A673 (cell line): ENCODE measurements around the gene ZSCAN18. TPM values are rescaled to one million over a fixed set of nuclear protein-coding genes. Genes with fewer than 3 reads are reported as not detected.

Source experiments
- BruUV-seq: library from RNA; stranded (reverse); fragments of 400-500 nt; replicated peaks from 2 replicates; lab custom pipeline; 2021; lab: Mats Ljungman, UMichigan
- CTCF ChIA-PET: fragments of 300-600 bp; sonication (Branson Sonifier 250); formaldehyde crosslinking; loops from one replicate; lab custom pipeline; 2022; ENCODE audit warnings: antibody characterized with exemption; lab: Charles Lee
- POLR2A ChIA-PET: fragments of 300-600 bp; sonication (Branson Sonifier 250); formaldehyde crosslinking; loops from one replicate; lab custom pipeline; 2022; ENCODE audit warnings: antibody characterized with exemption; ENCODE audit not compliant: low non-redundant PET; lab: Charles Lee
- DNase-seq: peaks from one replicate; pipeline ENCODE4 v3.0.0-alpha.2; 2015; ENCODE audit warnings: low spot score
- H3K27ac ChIP-seq: fragments of 200-600 bp; sonication (generic); 2 replicates; pipeline ENCODE4 v1.5.1; 2016; ENCODE audit warnings: mixed run types, low read depth, mild to moderate bottlenecking, mixed read lengths, antibody characterized with exemption, low read length; ENCODE audit not compliant: poor library complexity, severe bottlenecking
- H3K27me3 ChIP-seq: fragments of 200-600 bp; sonication (generic); replicated peaks from 2 replicates; pipeline ENCODE4 v1.6.1; 2017; ENCODE audit warnings: mixed run types, low read depth, mild to moderate bottlenecking, mixed read lengths, antibody characterized with exemption, low read length; ENCODE audit not compliant: insufficient read depth, poor library complexity
- H3K36me3 ChIP-seq: fragments of 200-600 bp; sonication (generic); 2 replicates; pipeline ENCODE4 v1.6.1; 2016; ENCODE audit warnings: mixed run types, mild to moderate bottlenecking, mixed read lengths, antibody characterized with exemption, low read length; ENCODE audit not compliant: insufficient read depth, poor library complexity, severe bottlenecking
- H3K4me1 ChIP-seq: fragments of 200-600 bp; sonication (generic); 2 replicates; pipeline ENCODE4 v1.6.1; 2017; ENCODE audit warnings: mixed run types, mild to moderate bottlenecking, mixed read lengths, antibody characterized with exemption, low read length; ENCODE audit not compliant: insufficient read depth, poor library complexity, severe bottlenecking
- H3K4me3 ChIP-seq: fragments of 200-600 bp; sonication (generic); 2 replicates; pipeline ENCODE4 v1.5.1; 2016; ENCODE audit warnings: low read depth, mixed run types, mild to moderate bottlenecking, mixed read lengths, low read length; ENCODE audit not compliant: poor library complexity, severe bottlenecking
- H3K9me3 ChIP-seq: fragments of 200-600 bp; sonication (generic); 2 replicates; pipeline ENCODE4 v1.6.1; 2016; ENCODE audit warnings: mixed run types, low read depth, mild to moderate bottlenecking, mixed read lengths, antibody characterized with exemption, low read length; ENCODE audit not compliant: poor library complexity, severe bottlenecking
- CTCF ChIP-seq: fragments of 300-800, 200-600 bp; sonication (generic); conservative IDR thresholded peaks from 2 replicates; pipeline ENCODE4 v1.5.1; 2017; ENCODE audit warnings: low read depth, mild to moderate bottlenecking, antibody characterized with exemption, low read length, moderate library complexity, mixed read lengths
- EZH2 ChIP-seq: fragments of 200-600 bp; sonication (generic); IDR thresholded peaks from 2 replicates; pipeline ENCODE4 v1.6.1; 2017; ENCODE audit warnings: borderline replicate concordance, low read depth, mild to moderate bottlenecking, mixed read lengths, antibody characterized with exemption, low read length; ENCODE audit not compliant: poor library complexity, severe bottlenecking
- intact Hi-C: fragments of 100-400 bp; cut with micrococcal nuclease; formaldehyde crosslinking; loops from one replicate; pipeline ENCODE4 v1.10.0; 2022; ENCODE audit not compliant: unreplicated experiment
- total RNA-seq: library from RNA; stranded (reverse); gene quantifications from 2 replicates; pipeline ENCODE4 v1.2.3, GENCODE V29; 2021

ZSCAN18 gene
- total RNA-seq, 1 experiment from 2014 or later: 26.1 TPM

- Histone ChIP-seq H3K36me3 (no peaks in the 10 kb centered on the region), H3K4me3 (no peak overlapping the region), H3K27me3 (no peaks in the 10 kb centered on the region), H3K27ac (no peak overlapping the region), H3K4me1 (no peaks in the 10 kb centered on the region), H3K9me3 (peaks cover 63% of the 10 kb centered on the region)
- DNase-seq: no peak
- TF ChIP-seq CTCF: no peak
- ChIA-PET POLR2A (no interaction called here), CTCF (no interaction called here)
- intact Hi-C loops: no loop called here
- no TSS peak for BruUV-seq
Measured at GRCh38 chr19:58108546-58108817, 10.5 kb upstream of the ZSCAN18 start.

GRCh38 chr19:58107778-58108545, 9.9 kb upstream of the ZSCAN18 start:
- Histone ChIP-seq H3K9me3 (peaks cover 65% of the 10 kb centered on the region), H3K4me1 (no peaks in the 10 kb centered on the region), H3K4me3 (no peak overlapping the region), H3K27ac (no peak overlapping the region), H3K27me3 (no peaks in the 10 kb centered on the region), H3K36me3 (no peaks in the 10 kb centered on the region)
- ChIA-PET CTCF (no interaction called here), POLR2A (no interaction called here)
- DNase-seq: no peak
- intact Hi-C loops: no loop called here
- no TSS peak for BruUV-seq
- TF ChIP-seq EZH2: no peak
- TF ChIP-seq CTCF: no peak

GRCh38 chr19:58098682-58098998, 609 bp upstream of the ZSCAN18 start:
- CTCF ChIA-PET: no interaction called here
- Histone ChIP-seq H3K9me3 (peaks cover 32% of the 10 kb centered on the region), H3K27me3 (no peaks in the 10 kb centered on the region), H3K4me3 (peak overlapping the region; percentile 78), H3K4me1 (no peaks in the 10 kb centered on the region), H3K27ac (peak overlapping the region; percentile 81), H3K36me3 (no peaks in the 10 kb centered on the region)
- no peak for DNase-seq
- POLR2A ChIA-PET: no interaction called here
- intact Hi-C loops: no loop called here
- BruUV-seq: TSS peak; percentile 93
- TF ChIP-seq CTCF (no peak), EZH2 (no peak)
